Hepatocyte (in vitro differentiated cells): Measurements from ENCODE around the gene PPP1CC. TPM values are rescaled to one million over a fixed set of nuclear protein-coding genes. Genes with fewer than 3 reads are reported as not detected.

ENCODE experiments used
- DNase-seq: peaks from one replicate; pipeline ENCODE4 v3.0.0-alpha.2; 2016; ENCODE audit warnings: low spot score
- H2AFZ ChIP-seq: fragments of 200-600 bp; sonication (generic); 2 replicates; pipeline ENCODE4 v1.6.0; 2016; ENCODE audit warnings: antibody characterized with exemption, mild to moderate bottlenecking
- H3K27ac ChIP-seq: fragments of 200-600 bp; sonication (generic); 2 replicates; pipeline ENCODE4 v1.5.1; 2016; ENCODE audit warnings: mild to moderate bottlenecking
- H3K27me3 ChIP-seq: fragments of 200-600 bp; sonication (generic); 2 replicates; pipeline ENCODE4 v1.6.1; 2016
- H3K36me3 ChIP-seq: fragments of 200-600 bp; sonication (generic); replicated peaks from 2 replicates; pipeline ENCODE4 v1.5.1; 2016; ENCODE audit warnings: low read depth; ENCODE audit not compliant: insufficient read depth
- H3K4me1 ChIP-seq: fragments of 200-600 bp; sonication (generic); 2 replicates; pipeline ENCODE4 v1.5.1; 2016; ENCODE audit warnings: mild to moderate bottlenecking, moderate library complexity; ENCODE audit not compliant: insufficient read depth
- H3K4me2 ChIP-seq: fragments of 200-600 bp; sonication (generic); 2 replicates; pipeline ENCODE4 v1.6.0; 2016
- H3K4me3 ChIP-seq: fragments of 200-600 bp; sonication (generic); 2 replicates; pipeline ENCODE4 v1.5.1; 2016; ENCODE audit warnings: mild to moderate bottlenecking
- H3K79me2 ChIP-seq: fragments of 200-600 bp; sonication (generic); 2 replicates; pipeline ENCODE4 v1.6.0; 2017; ENCODE audit warnings: mild to moderate bottlenecking
- H3K9me2 ChIP-seq: fragments of 200-600 bp; sonication (generic); replicated peaks from 2 replicates; pipeline ENCODE4 v1.6.0; 2017; ENCODE audit warnings: mild to moderate bottlenecking; ENCODE audit not compliant: insufficient read depth
- H3K9me3 ChIP-seq: fragments of 200-600 bp; sonication (generic); 2 replicates; pipeline ENCODE4 v1.5.1; 2016; ENCODE audit warnings: low read depth, mild to moderate bottlenecking
- H4K20me1 ChIP-seq: fragments of 200-600 bp; sonication (generic); 2 replicates; pipeline ENCODE4 v1.6.0; 2016; ENCODE audit warnings: mild to moderate bottlenecking; ENCODE audit not compliant: insufficient read depth, poor library complexity, severe bottlenecking
- EZH2 ChIP-seq: fragments of 200-600 bp; sonication (generic); IDR thresholded peaks from 2 replicates; pipeline ENCODE4 v1.6.1; 2016; ENCODE audit warnings: antibody characterized with exemption, mild to moderate bottlenecking, borderline replicate concordance
- EZH2phosphoT487 ChIP-seq: fragments of 200-600 bp; sonication (generic); IDR thresholded peaks from one replicate; pipeline ENCODE4 v1.6.1; 2018; ENCODE audit warnings: antibody characterized with exemption, mild to moderate bottlenecking, low read depth, moderate library complexity; ENCODE audit not compliant: unreplicated experiment, severe bottlenecking
- WGBS: methylation state at CpG from one replicate; pipeline ENCODE4 v1.1.6; 2016; ENCODE audit warnings: low lambda C conversion rate; ENCODE audit errors: missing lambda C conversion rate; 5-methylcytosine and 5-hydroxymethylcytosine counted together
- polyA plus RNA-seq: library from polyadenylated mRNA; unstranded; fragments of >200 nt; fragmentation: Nextera tagmentation; extraction: Ambion mirVana; gene quantifications from 2 replicates; pipeline ENCODE4 v1.2.1, GENCODE V29; 2016
- total RNA-seq: library from RNA; depleted of rRNA; stranded (reverse); fragments of >200 nt; gene quantifications from 2 replicates; pipeline ENCODE4 v1.2.3, GENCODE V29; 2014
- TF ChIP-seq, protein P1 (sequence below): fragments of 200-600 bp; sonication (generic); IDR thresholded peaks from 2 replicates; pipeline ENCODE4 v1.5.1; 2016; ENCODE audit warnings: antibody characterized with exemption, mild to moderate bottlenecking; ENCODE audit not compliant: poor library complexity

Gene PPP1CC
- total and polyA plus RNA-seq, 2 experiments from 2014 or later: 43.5 to 134 TPM

DNA sequence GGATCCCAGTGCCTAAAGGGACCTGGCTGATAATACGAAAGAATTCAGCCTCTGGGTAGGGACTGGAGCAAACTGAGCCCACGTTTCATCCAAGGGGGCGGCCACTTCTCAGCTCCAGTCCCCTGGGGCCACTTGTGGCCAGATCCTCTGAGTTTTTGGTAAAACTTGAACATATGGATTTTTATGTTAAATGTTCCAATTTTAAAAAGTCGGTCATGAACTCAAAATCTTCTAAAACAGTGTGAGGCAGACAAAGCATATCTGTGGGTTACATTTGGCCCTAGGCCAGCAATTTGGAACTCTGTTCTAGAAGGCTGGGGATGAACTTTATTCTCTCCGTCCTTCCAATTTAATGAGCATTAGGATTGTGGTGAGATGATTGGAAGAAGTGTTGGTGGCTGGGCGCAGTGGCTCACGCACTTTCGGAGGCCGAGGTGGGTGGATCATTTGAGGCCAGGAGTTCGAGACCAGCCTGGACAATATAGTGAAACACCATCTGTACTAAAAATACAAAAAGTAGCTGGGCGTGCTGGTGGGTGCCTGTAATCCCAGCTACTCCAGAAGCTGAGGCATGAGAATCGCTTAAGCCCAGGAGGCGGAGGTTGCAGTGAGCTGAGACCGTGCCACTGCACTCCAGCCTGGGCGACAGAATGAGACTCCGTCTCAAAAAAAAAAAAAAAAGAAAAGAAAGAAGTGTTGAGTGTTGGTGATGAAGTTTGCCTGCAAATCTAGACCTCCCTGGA, 3.0 kb upstream of the PPP1CC start:
- Histone ChIP-seq H3K9me2 (no peaks in the 10 kb centered on the region), H4K20me1 (peaks cover 14% of the 10 kb centered on the region), H3K27ac (peak overlapping the region; percentile 31), H3K4me1 (peaks cover 4% of the 10 kb centered on the region), H3K27me3 (no peaks in the 10 kb centered on the region), H3K79me2 (peaks cover 19% of the 10 kb centered on the region), H2AFZ (no peak overlapping the region), H3K9me3 (no peaks in the 10 kb centered on the region), H3K4me2 (no peak overlapping the region), H3K4me3 (no peak overlapping the region), H3K36me3 (no peaks in the 10 kb centered on the region)
- 88% methylated on average over 14 of the region's 16 CpGs for WGBS
- DNase-seq: no peak
- no peak for TF ChIP-seq EZH2phosphoT487
- no peak for TF ChIP-seq EZH2
- TF ChIP-seq, protein P1, sequence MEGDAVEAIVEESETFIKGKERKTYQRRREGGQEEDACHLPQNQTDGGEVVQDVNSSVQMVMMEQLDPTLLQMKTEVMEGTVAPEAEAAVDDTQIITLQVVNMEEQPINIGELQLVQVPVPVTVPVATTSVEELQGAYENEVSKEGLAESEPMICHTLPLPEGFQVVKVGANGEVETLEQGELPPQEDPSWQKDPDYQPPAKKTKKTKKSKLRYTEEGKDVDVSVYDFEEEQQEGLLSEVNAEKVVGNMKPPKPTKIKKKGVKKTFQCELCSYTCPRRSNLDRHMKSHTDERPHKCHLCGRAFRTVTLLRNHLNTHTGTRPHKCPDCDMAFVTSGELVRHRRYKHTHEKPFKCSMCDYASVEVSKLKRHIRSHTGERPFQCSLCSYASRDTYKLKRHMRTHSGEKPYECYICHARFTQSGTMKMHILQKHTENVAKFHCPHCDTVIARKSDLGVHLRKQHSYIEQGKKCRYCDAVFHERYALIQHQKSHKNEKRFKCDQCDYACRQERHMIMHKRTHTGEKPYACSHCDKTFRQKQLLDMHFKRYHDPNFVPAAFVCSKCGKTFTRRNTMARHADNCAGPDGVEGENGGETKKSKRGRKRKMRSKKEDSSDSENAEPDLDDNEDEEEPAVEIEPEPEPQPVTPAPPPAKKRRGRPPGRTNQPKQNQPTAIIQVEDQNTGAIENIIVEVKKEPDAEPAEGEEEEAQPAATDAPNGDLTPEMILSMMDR: no peak

DNA sequence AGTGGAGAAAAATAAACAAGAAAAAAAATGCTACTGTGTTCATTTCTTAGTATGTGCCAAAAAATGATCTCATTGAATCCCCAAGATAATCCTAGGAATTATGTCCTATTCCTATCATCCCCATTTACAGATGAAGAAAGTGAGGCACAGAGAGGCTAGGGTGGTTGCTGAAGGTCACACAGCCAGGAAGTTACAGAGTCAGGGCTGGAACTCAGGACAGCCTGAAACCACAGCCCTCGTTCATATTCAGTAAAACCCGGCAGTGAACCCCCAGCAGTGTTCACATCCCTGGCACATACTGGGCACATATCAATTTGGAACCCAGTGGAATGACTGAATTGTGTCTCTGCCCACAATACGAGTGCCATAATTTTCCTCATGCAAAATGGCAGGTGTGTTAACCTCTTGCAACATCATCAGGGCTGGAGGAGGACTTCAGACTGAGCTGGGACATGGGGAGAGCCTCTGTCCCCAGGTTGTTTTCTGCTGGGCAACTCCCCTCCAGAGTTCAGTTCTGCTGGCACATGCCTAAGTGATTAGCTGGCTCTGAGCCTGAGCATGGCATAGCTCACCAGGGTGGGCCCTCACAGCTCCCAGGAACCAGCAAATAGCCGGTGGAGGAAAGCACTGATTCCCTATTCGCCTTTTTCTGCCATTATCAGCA, 2.0 kb upstream of the PPP1CC start:
- no peaks in the 10 kb centered on the region for H3K9me2 ChIP-seq
- H3K4me3 ChIP-seq: no peak overlapping the region
- no peaks in the 10 kb centered on the region for H3K36me3 ChIP-seq
- no peak overlapping the region for H3K4me2 ChIP-seq
- peaks cover 11% of the 10 kb centered on the region for H3K4me1 ChIP-seq
- WGBS: 88% methylated on average over 5 of the region's 5 CpGs
- H3K27me3 ChIP-seq: no peaks in the 10 kb centered on the region
- peak overlapping the region; percentile 31 for H3K27ac ChIP-seq
- peaks cover 24% of the 10 kb centered on the region for H4K20me1 ChIP-seq
- no peaks in the 10 kb centered on the region for H3K9me3 ChIP-seq
- peak; percentile 30 for DNase-seq
- TF ChIP-seq EZH2phosphoT487 (no peak), EZH2 (no peak)
- TF ChIP-seq, protein P1: no peak
- peaks cover 29% of the 10 kb centered on the region for H3K79me2 ChIP-seq
- H2AFZ ChIP-seq: no peak overlapping the region

DNA sequence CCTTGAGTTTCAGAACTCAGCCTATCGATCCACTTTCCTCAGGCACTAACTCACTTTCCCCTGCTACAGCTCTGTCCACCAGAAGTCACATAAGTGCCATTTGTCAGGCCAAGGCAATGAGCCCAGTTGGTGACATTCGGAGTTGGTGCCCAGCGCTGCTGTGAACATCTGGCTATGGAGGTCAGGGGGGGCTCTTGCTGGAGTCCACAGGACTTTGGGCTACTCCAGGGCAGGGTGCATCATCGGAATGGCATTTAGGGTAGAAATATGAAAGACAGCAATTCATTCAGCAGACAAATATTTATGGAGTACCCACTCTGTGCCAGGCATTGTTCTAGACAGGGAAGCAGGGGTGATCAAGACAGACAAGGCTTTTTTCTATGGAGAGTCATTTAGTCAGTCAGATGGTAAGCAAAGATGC, 1.5 kb upstream of the PPP1CC start:
- Histone ChIP-seq H3K4me3 (no peak overlapping the region), H3K4me1 (peaks cover 17% of the 10 kb centered on the region), H4K20me1 (peaks cover 30% of the 10 kb centered on the region), H3K27me3 (no peaks in the 10 kb centered on the region), H3K9me2 (no peaks in the 10 kb centered on the region), H3K9me3 (no peaks in the 10 kb centered on the region), H3K27ac (peak overlapping the region; percentile 77), H2AFZ (peak overlapping the region; percentile 91), H3K4me2 (peak overlapping the region; percentile 87), H3K36me3 (no peaks in the 10 kb centered on the region), H3K79me2 (peaks cover 34% of the 10 kb centered on the region)
- DNase-seq: no peak
- WGBS: 83% methylated on average over 4 of the region's 4 CpGs
- TF ChIP-seq EZH2 (no peak), EZH2phosphoT487 (no peak)
- TF ChIP-seq, protein P1: no peak
